ENCODE data around the gene RAB20. TPM values are rescaled to one million over a fixed set of nuclear protein-coding genes. Genes with fewer than 3 reads are reported as not detected.
A peak's percentile ranks its signal among the peaks of the same experiment; 100 is the strongest.

RAB20 gene
- total and polyA plus RNA-seq, 10 of the 15 experiments (the other 5 are each of a cell fraction or from before 2014, with no cell fraction given) = 0.48 to 33.1 (median 9.6) TPM

- no peak for TF ChIP-seq HDGF (IDR thresholded peaks at IDR 0.05)
- no peak for TF ChIP-seq NFYA (IDR thresholded peaks at IDR 0.05; ENCODE audit: borderline replicate concordance, low read depth, low read length)
- TF ChIP-seq IKZF2 (IDR thresholded peaks at IDR 0.05) = peak in 1 of 2 experiments; percentile 46; a peak in 1 of 4 replicates
- 0 out of 2 replicates have a peak, but pooled peaks have one; percentile 11 for TF ChIP-seq GATAD2B (conservative IDR thresholded peaks at IDR 0.05; ENCODE audit: low read depth)
- TF ChIP-seq IKZF1 (conservative IDR thresholded peaks at IDR 0.05) = 0 out of 2 replicates have a peak, but pooled peaks have one; percentile 47
These were observed 14.5 kb upstream of the RAB20 start (continued) for GRCh38 chr13:110576070-110576394.

- H3K4me3 ChIP-seq = peak overlapping the region; percentile 69; the same call in 1 of the 2 replicates
- DNase-seq (ENCODE audit: low read depth, low spot score) (peak; percentile 43), ATAC-seq (peak; percentile 90), FAIRE-seq (peak; percentile 79)
- no peaks in the 10 kb centered on the region for H3K36me3 ChIP-seq (ENCODE audit: control insufficient read depth in 2 of 2, insufficient read depth in 2 of 2, low read length in 1 of 2)
- no peaks in the 10 kb centered on the region for H3K79me2 ChIP-seq (ENCODE audit: control insufficient read depth, insufficient read depth, low read length)
- peaks cover 18% of the 10 kb centered on the region for H3K4me1 ChIP-seq (ENCODE audit: control insufficient read depth, insufficient read depth, low read length)
- H3K9me3 ChIP-seq (replicated peaks; ENCODE audit: control insufficient read depth, insufficient read depth, low read length) = no peaks in the 10 kb centered on the region
- peak overlapping the region; percentile 56 for H2AFZ ChIP-seq (ENCODE audit: control insufficient read depth, low read depth, low read length)
- ChIA-PET RAD21 (ENCODE audit: unreplicated experiment) (interaction anchor here (0.9 to 2.8 kb wide), 3 partner anchors 117 to 242 kb away, joined by 3 to 10 read pairs (median 4); no protein-coding TSS in a partner anchor), POLR2A (interaction anchor here (0.5 kb wide), 1 partner anchor 17 kb away, joined by 6 read pairs; no protein-coding TSS in a partner anchor), SMC1A (ENCODE audit: uncharacterized antibody, unreplicated experiment) (interaction anchor here (1.4 kb wide), 1 partner anchor 120 kb away, joined by 3 read pairs; no protein-coding TSS in a partner anchor), CTCF (interaction anchor here (0.6 to 2.2 kb wide), 6 partner anchors 11 to 243 kb away, joined by 3 to 9 read pairs (median 4); no protein-coding TSS in a partner anchor)
- H3K9ac ChIP-seq (ENCODE audit: control insufficient read depth, insufficient read depth, low read length) = no peak overlapping the region
- BruUV-seq (replicated peaks) = no TSS peak
- H4K20me1 ChIP-seq (ENCODE audit: control insufficient read depth, insufficient read depth) = no peaks in the 10 kb centered on the region
- H3K27ac ChIP-seq (ENCODE audit: control insufficient read depth, insufficient read depth) = 0 out of 2 replicates have a peak overlapping the region, but pooled peaks have one; percentile 8
- peak overlapping the region; percentile 97 for H3K4me2 ChIP-seq (ENCODE audit: control insufficient read depth, insufficient read depth)
- H3K27me3 ChIP-seq (replicated peaks in 1 of 2; ENCODE audit: control insufficient read depth in 2 of 2, insufficient read depth in 2 of 2, low read length in 1 of 2) = no peaks in the 10 kb centered on the region; a peak in 1 of 4 replicates
- under 1% methylated on average over 13 of the region's 15 CpGs for WGBS (ENCODE audit: insufficient coverage, insufficient replicate concordance, low lambda C conversion rate, missing lambda C conversion rate)
- intact Hi-C loops (cut with micrococcal nuclease; ENCODE audit: unreplicated experiment) = no loop called here
- in situ Hi-C loops (cut with MboI) = no loop called here
- TF ChIP-seq ETV6 (conservative IDR thresholded peaks at IDR 0.05 in 1 of 2, IDR thresholded peaks at IDR 0.05 in 1 of 2; ENCODE audit: borderline replicate concordance in 1 of 2, low read depth in 1 of 2) (peak in 1 of 2 experiments; percentile 90; a peak in 2 of 4 replicates), PML (IDR thresholded peaks at IDR 0.05; ENCODE audit: low read length) (no peak), MEF2A (IDR thresholded peaks at IDR 0.05; ENCODE audit: insufficient read depth, low read depth, low read length) (0 out of 2 replicates have a peak, but pooled peaks have one; percentile 48), RUNX3 (IDR thresholded peaks at IDR 0.05; ENCODE audit: low read length) (peak; percentile 97), STAT1 (conservative IDR thresholded peaks at IDR 0.05) (no peak), FOXM1 (IDR thresholded peaks at IDR 0.05; ENCODE audit: low read depth, low read length) (peak; percentile 54; the same call in 1 of the 2 replicates), TARDBP (IDR thresholded peaks at IDR 0.05; ENCODE audit: borderline replicate concordance) (peak; percentile 19; the same call in 1 of the 2 replicates), RAD51 (IDR thresholded peaks at IDR 0.05) (no peak), GATAD2B (conservative IDR thresholded peaks at IDR 0.05; ENCODE audit: low read depth) (0 out of 2 replicates have a peak, but pooled peaks have one; percentile 21), LARP7 (IDR thresholded peaks at IDR 0.05) (peak; percentile 33; the same call in 1 of the 2 replicates), MTA3 (IDR thresholded peaks at IDR 0.05; ENCODE audit: borderline replicate concordance, low read length) (no peak; the same call in 1 of the 2 replicates), CHD1 (IDR thresholded peaks at IDR 0.05; ENCODE audit: low read depth, low read length) (no peak), ATF7 (IDR thresholded peaks at IDR 0.05; ENCODE audit: low read depth) (peak; percentile 47), BHLHE40 (IDR thresholded peaks at IDR 0.05; ENCODE audit: borderline replicate concordance in 1 of 2, low read depth in 2 of 2, low read length in 1 of 2) (peak; percentile 24 to 32; a peak in 2 of 4 replicates), JUND (IDR thresholded peaks at IDR 0.05; ENCODE audit: low read depth, low read length) (0 out of 2 replicates have a peak, but pooled peaks have one; percentile 46), MTA2 (IDR thresholded peaks at IDR 0.05; ENCODE audit: low read depth) (peak; percentile 59), TCF12 (IDR thresholded peaks at IDR 0.05; ENCODE audit: low read depth, low read length) (peak; percentile 79; the same call in 1 of the 2 replicates), CREB1 (IDR thresholded peaks at IDR 0.05; ENCODE audit: low read depth) (peak; percentile 73), JUNB (IDR thresholded peaks at IDR 0.05) (peak; percentile 87)
These were observed 14.0 kb upstream of the RAB20 start for GRCh38 chr13:110575322-110576069.
